HG03571 (cell line): ENCODE results near the gene PTGES2.

Experiments used
- ATAC-seq: cut with Tn5 transposase; IDR thresholded peaks from one replicate; pipeline ENCODE4 v1.9.1; 2021; ENCODE audit not compliant: unreplicated experiment

Gene PTGES2

DNA sequence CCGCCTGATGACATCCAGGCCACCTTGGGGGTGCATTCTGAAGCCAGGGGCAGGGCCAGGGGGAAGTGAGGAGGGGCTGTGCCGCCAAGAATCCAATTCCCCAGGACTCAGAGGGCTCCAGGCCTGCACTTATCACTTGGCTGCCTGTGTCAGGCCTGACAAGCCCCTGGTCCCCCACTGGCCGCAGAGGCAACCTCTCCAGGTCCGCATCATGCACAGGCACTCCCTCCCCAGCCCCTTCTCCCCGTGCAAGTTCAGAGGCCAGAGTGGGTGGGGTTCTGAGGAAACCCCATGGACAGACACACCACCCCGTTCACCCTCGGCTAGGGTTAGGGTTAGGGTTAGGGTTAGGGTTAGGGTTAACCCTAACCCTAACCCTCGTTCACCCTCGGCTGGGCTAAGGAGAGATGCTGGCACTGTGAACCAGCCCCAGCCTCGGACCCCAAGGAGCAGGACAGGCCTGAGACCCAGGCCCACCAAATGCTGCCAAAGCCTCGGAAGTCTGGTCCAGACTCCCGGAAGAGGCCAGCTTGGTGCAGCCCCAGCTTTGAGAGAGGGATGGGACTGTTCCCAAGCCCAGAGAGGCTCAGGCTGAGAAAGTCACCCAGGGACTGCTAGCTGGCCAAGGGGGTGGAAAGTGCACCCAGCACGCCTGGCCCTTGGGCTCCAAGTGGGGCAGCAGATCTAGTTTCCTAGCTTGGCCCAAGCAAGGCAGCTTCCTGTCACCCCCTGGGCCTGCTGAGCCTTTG is 26.6 kb upstream of the PTGES2 start:
- no peak for ATAC-seq

DNA sequence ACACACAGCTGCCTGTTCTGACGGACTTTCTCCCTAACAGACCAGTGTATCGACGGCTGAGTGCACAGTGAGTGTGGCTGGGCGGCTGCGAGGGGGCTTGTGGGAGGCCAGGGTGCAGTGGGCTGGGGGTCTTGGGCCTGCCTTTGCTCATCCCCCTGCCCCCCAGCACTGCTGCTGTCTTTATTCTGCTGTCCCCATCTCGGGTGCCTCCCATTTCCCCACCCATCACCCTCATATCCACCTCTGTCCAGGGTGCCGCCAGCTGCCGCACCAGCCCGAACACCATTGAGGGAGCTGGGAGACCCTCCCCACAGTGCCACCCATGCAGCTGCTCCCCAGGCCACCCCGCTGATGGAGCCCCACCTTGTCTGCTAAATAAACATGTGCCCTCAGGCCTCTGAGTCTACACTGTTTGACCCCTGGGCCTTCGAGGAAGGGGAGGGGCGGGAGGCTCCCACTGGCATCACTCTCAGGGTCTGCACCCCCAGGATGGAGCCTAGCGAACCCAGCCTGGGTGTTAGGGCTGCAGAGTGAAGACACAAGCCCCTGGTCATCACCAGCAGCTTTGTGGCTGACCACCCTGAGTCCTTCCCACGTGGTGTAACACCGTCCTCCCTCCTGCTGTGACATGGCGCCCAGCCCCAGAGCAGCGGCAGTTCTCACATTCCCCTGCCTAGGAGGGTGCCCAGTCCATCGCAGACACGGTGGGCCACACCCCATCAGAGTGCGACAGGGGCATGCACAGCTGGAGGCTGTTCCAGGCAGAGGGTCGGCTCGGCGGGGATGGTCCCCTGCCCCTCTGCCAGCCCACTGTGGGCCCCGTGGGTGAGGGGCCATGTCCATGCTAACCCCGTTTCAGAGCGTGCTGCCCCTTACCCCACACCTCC is 25.8 kb upstream of the PTGES2 start:
- ATAC-seq, result no peak

DNA sequence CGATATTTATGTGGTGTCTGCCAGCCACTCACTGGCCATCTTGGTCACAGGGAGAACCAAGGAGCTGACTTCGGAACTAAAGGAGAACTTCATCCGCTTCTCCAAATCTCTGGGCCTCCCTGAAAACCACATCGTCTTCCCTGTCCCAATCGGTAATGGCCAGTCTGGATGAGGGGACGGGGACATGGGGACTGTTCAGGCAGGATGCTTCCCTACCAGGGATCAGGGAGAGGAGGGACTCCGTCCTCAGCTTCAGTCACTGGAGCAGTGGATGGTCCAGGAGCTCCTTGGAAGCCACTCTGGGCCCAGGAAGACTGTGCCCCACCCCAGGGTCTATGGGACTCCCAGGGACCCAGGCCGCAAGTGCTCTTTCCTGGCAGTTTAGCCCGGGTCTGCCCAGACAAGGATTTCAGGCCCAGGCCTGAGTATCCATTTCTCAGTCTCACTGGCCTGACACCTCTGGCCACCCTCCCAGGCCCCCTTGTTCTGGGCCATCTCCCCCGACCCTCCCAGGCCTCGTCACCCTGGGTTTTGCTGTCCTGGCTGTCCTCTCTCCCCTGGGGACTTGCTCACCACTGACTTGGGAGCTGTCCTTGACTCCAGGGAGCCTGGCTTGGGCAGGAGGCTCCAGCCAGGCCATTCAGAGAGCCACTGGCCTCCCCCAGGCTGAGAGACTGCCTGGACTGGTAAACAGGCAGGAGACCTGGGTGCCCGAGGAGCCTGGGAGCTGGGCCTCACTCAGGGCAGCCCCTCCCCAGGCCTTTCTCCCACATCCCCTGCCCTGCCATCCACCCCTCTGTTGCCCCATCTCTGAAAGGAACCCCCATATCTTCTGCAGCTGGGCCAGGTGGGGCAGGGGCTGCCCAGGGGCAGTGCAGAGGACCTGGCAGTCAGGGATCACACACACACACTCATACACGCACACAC is 24.9 kb upstream of the PTGES2 start:
- no peak for ATAC-seq

DNA sequence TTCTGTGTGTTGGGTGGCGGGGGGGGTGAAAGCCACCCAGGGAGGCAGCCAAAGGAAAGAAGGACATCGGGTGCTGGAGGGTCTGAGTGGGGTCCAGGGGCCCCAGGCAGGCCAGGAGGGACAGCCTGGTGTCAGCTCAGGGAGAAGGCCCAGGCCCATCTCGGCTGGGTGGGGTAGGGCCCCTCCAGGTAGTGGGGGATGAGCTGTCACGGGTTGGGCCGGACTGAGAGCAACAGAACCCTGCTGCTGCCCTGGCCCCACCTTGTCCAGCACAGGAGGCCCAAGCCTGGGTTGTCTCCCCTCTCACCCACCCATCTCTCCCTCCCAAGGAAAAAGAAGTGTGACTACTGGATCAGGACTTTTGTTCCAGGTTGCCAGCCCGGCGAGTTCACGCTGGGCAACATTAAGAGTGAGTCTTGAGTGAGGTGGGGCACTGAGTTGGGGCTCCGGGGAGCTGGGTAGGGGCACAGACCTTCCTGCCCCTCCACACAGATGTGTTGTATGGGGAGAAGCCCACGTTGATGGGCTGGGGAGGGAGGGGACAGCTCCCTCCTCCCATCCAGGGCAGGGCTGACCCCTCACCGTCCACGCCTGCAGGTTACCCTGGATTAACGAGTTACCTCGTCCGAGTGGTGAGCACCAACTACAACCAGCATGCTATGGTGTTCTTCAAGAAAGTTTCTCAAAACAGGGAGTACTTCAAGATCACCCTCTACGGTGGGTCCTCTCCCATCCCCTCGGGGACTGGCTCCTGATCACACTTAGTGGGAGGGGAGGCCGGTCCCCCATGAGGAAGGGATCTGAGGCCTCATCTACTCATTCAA is 24.0 kb upstream of the PTGES2 start:
- ATAC-seq, result no peak

DNA sequence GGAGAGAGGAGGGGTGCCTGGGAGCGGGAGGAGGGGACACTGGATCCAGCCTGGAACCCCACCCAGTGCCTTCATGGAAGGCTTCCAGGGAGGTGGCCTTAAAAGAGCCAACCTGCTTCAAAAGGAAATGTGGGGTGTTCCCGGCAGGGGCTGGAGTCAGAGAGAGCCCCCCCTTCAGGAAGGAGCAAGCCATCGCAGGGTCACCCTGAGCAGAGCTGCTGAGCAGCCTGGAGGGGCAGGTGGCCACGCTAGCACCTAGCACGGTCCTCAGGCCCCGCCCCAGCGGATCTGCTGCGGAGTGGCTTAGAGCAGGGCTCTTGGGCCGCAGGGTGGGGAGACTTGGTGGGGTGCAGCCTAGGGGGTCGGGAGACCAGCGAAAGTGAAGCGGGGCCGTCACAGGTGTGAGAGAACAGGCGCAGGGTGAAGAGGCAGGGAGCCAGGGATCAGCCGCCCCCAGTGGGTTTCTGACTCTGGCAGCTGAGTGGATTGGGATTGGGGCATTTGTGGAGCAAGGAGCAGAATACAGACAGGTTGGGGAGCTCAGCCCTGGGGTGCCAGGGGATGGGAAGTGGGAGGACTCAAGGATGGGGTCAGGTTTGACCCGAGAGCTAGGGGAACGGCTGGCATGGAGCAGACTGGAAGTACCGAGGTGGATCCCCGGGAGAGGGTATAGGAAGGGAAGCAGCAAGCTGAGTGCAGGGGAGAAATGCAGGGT is 23.2 kb upstream of the PTGES2 start:
- no peak for ATAC-seq

DNA sequence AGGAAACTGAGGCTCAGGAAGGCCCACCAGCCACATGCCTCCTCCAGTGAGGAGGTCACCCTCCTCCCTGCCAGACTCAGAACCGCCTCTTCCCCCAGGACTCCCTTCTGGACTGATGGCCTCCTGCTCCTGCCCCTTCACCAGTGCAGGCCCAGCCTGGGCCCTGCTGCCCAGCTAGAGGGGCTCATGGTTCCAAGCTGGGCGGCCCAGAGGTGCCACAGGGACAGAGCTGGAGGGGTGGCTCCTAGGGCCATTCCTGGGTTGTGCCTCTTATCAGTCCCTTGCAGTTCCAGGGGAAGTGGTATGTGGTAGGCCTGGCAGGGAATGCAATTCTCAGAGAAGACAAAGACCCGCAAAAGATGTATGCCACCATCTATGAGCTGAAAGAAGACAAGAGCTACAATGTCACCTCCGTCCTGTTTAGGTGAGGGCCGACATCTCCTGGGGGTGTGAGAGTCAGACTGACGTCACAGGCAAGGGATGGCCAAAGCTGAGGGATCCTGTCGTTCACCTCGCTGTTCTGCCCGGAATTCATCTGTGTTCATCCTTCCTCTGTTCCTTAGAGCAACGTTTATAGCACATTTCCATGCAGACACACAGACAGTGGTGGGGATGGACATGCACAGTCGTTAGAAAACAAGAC is 22.5 kb upstream of the PTGES2 start:
- no peak for ATAC-seq

DNA sequence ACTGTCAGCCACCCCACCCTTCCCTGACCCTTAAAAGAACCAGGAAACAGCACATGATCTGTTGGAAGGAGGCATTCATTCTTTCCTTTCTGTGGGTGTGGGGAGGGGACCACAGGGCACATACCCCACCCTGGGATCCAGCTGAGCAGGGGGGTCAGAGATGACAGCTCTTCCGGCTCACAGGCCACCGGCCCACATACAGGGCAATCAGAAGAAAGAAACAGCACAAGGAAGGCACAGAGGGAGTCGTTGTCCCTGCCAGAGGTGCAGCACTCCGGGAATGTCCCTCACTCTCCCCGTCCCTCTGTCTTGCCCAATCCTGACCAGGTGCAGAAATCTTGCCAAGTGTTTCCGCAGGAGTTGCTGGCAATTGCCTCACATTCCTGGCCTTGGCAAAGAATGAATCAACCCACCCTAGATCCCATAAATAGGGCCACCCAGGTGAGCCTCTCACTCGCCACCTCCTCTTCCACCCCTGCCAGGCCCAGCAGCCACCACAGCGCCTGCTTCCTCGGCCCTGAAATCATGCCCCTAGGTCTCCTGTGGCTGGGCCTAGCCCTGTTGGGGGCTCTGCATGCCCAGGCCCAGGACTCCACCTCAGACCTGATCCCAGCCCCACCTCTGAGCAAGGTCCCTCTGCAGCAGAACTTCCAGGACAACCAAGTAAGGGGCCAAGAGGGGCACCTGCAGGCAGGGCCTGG is 21.6 kb upstream of the PTGES2 start, which contains the start of gene LCN2:
LCN2 (plus strand) TSS at position 453 of the 701 bp plus-strand sequence; CDS start at position 526, 73 bp downstream.
- ATAC-seq, result no peak

DNA sequence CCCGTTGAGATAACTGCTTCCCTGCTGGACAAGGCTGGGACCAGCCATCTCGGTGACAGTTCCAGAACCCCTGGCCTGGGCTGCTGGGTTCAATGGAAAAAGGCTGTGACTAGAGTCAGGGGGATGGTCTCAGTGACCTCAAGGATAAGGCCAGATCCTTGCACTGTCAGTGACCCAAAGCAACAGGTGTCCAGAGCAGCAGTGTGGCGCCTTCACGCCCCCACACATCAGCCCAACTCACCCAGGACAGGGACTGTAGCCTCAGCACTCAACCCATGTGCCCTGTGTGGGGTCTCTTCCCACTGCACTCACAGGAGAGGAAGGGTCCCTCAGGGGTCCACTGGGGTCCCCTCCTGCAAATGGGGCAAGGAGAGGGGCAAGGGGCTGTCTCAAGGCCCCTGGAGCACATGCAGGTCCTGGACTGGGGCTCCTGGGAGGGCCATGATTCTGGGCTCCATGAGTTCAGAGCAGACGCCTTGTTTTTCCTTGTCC is 21.0 kb upstream of the PTGES2 start:
- no peak for ATAC-seq

DNA sequence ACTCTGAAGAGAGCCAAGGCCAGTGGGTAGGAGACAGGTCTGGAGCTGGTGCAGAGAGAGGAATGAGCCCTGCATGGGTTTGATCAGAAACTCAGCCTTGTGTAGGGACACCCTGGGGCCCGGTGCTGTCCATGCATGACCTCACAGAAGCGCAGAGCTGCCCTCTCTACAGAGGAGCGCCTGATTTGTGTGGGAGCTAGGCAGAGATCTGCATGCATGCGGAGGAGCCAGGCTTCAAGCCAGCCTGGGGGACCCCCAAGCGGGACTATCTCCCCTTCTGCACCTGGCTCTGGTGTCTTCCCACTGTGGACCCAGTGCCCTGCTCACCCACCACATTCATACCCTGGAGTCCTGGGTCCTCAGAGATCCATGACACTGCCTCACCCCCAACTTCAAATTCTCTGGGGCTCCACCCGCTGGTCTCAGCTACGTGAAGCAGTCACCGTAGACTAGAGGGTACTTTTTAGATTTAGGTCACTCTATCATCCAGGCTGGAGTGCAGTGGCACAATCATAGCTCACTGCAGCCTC is 19.1 kb upstream of the PTGES2 start:
- no peak for ATAC-seq

DNA sequence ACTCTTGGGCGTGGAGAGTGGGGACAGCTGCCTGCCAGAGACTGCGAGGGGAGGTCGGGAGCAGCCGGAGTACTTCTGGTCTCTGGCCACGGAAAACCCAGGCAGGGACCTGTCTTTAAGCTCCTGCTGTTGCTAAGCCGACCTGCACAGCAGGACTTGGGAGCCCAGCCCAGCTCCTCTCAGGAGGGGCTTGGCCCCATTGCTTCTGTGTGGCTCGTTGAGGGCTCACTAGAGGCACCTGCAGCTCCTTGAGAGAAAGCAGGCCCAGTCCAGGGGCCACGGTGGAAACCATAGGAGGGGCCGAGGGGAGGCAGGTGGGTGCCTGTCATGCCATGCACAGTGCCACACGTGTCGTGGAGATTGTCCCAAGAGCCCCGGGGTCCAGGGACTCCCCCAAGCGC is 18.4 kb upstream of the PTGES2 start:
- no peak for ATAC-seq

DNA sequence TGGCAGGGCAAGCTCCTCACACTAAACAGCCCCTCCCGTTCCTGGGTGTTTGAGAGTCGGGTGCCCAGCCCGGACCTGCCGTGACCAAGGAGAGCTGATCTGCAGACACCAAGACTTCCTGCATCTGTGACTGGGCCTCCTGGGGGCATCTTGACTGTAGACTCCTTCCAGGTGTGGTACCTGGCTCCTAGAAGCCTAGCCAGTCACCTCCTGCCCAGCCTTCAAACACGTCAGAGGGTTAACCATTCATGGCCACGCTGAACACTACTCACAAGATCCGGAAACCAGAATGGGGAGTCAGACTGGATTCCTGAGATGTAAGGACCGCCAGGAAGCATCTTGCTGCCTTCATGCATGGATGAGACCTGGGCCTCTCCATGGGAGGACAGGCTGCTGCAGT is 18.0 kb upstream of the PTGES2 start:
- no peak for ATAC-seq

DNA sequence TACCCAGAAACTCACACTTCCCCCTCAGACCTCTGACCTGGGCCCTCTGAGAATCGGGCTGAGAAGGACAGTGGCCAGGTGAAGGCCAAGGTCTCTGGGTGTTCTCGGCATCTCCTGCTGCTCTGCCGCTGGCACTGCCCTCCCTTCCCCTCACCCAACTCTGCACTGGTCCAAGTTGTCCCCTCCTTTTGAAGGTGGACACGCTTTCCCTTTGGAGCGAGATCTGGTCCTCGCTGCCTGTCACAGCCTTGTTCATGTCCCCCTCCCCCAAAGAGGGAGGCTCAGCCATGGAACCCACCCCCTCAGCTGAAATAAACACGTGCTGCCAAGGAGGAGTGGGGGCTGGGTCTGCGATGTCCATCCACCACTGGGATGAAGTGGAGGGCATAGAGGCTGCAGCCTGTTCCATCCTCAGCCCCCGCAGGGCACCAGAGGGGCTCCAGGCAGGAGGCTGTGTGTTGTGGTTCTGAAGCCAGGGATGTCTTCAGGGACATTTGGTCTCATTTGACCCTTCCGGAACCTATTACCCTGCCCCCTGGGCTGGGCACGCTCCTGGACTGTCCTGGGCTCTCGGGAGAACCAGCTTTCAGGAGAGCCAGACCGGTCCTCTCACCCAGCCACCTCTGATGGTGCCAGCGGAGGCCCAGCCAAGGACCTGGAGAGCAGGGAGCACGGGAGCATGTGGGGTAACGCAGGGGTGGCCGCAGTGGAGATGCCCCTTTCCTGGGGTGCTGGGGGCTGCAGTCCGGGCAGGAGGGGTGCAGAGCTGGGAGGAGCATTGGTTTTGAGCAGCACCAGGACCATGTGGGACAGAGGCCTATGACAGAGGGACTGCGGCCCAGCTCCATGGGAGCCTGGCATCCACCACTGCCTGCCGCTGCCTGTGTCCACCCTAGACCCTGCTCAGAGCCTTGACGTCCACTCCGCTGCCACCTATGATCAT is 17.0 kb upstream of the PTGES2 start:
- no peak for ATAC-seq

DNA sequence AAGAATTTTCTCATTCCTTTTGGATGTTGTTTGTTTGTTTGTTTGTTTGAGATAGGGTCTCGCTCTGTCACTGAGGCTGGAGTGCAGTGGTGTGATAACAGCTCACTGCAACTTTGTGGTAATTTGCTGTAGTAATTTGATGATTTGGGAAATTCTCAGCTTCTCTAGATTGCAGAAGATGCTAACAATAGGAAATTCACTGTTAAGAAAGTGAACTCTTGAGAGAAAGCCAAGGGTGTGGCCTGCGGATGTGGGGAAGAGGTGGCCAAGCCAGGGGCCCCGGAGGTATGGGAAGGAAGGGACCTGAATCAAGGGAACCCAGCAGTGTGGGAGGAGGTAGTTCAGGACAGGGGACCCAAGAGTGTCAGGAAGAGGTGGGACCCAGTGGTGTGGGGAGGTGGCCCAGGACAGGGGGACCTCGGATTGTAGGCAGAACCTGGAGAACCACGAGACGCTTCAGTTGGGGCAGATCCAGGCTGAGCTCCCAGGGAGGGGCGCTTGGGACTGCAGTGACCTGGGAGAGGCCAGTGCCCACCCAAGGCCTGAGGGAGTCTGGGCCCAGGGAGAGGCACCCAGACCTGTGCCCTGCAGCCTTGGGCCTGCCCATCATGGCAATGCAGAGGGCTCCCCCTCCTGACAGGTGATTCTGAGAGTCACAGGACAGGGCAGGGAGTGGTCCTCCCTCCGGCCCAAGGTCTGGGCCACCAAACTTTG is 16.2 kb upstream of the PTGES2 start:
- ATAC-seq, result no peak

DNA sequence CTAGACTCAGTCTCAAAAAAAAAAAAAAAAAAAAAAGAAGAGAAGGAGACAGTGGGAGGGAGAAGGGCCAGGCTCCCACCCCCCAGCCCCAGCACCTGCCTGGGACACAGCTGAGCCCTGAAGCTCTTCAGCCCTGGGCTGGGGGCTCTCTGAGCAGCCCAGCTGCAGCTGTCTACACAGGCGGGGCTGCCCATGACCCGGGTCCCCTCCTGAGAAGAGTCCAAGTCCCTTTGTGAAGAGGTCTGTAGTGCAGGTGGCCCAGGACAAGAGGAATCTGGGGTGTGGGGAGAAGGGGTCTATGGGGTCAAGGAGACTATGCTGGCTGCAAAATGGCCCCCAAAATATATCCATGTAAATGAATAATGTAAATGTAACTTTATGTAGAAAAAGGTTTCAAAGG is 15.1 kb upstream of the PTGES2 start:
- no peak for ATAC-seq

DNA sequence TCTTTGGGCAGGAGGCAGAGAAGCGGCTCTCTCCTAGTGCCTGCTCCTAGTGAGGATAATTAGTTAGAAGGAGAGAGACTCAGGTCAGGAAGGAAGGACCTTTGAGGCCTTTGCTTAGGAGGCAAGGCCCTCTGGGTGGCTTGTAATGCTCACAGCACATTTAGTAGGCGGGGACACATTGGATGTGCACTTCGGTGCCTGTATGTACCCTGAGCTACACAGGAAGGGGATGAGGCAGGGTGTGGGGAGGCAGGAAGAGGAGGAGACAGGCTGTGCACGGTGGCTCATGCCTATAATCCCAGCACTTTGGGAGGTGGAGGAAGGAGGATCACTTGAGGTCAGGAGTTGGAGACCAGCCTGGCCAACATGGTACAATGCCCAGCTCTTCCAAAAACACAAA is 14.5 kb upstream of the PTGES2 start:
- no peak for ATAC-seq

DNA sequence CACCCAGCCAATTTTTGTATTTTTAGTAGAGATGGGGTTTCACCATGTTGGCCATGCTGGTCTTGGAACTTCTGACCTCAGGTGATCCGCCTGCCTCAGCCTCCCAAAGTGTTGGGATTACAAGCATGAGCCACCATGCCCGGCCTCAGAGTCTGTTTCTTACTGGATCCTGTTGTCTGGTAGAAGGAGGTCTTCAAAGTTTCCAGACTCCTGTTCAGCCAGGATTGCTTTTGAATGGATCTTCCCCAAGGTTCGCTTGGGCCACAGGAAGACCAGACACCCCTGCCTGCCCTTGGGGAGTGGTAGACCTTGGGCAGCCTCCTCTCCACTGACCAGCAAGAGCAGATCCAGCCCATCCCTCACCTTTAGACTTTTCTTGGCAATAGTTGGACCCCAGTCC is 14.1 kb upstream of the PTGES2 start:
- ATAC-seq, result no peak
